OCI-LY7 (cell line): ENCODE results near the gene SYNGR3. TPM values are rescaled to one million over a fixed set of nuclear protein-coding genes. Genes with fewer than 3 reads are reported as not detected.

Source experiments
- BruUV-seq: library from RNA; stranded (reverse); fragments of 400-500 nt; replicated peaks from 2 replicates; lab custom pipeline; 2021; lab: Mats Ljungman, UMichigan
- CTCF ChIA-PET: fragments of 300-600 bp; sonication (Branson Sonifier 250); formaldehyde crosslinking; loops from one replicate; lab custom pipeline; 2022; ENCODE audit warnings: antibody characterized with exemption; ENCODE audit not compliant: unreplicated experiment; lab: Charles Lee
- POLR2A ChIA-PET: fragments of 300-600 bp; sonication (Branson Sonifier 250); formaldehyde crosslinking; loops from one replicate; lab custom pipeline; 2022; ENCODE audit warnings: antibody characterized with exemption; lab: Charles Lee
- DNase-seq: peaks from one replicate; pipeline ENCODE4 v3.0.0-alpha.2; 2015; ENCODE audit warnings: low spot score
- H2AFZ ChIP-seq: fragments of 200-600 bp; sonication (generic), shearing (Covaris generic); 2 replicates; pipeline ENCODE4 v1.6.1; 2014; ENCODE audit warnings: mild to moderate bottlenecking, antibody characterized with exemption, low read length, moderate library complexity
- H3K27ac ChIP-seq: fragments of 200-600 bp; sonication (generic); 2 replicates; pipeline ENCODE4 v1.5.1; 2014; ENCODE audit warnings: mixed run types, low read depth, mild to moderate bottlenecking, moderate library complexity, low read length, inconsistent platforms; ENCODE audit not compliant: poor library complexity, severe bottlenecking
- H3K36me3 ChIP-seq: fragments of 200-600 bp; sonication (generic); 2 replicates; pipeline ENCODE4 v1.6.1; 2014; ENCODE audit warnings: mild to moderate bottlenecking, antibody characterized with exemption, low read length, moderate library complexity, mixed read lengths; ENCODE audit not compliant: insufficient read depth
- H3K4me1 ChIP-seq: fragments of 200-600 bp; sonication (generic); 2 replicates; pipeline ENCODE4 v1.5.1; 2014; ENCODE audit warnings: mild to moderate bottlenecking, low read length; ENCODE audit not compliant: insufficient read depth, poor library complexity, severe bottlenecking
- H3K4me2 ChIP-seq: fragments of 200-600 bp; sonication (generic); 2 replicates; pipeline ENCODE4 v1.6.1; 2014; ENCODE audit warnings: mild to moderate bottlenecking, low read length
- H3K4me3 ChIP-seq: fragments of 200-600 bp; sonication (generic); 2 replicates; pipeline ENCODE4 v1.5.1; 2014; ENCODE audit warnings: mild to moderate bottlenecking, low read depth, low read length; ENCODE audit not compliant: poor library complexity, severe bottlenecking
- H3K79me2 ChIP-seq: fragments of 200-600 bp; sonication (generic); 2 replicates; pipeline ENCODE4 v1.6.1; 2016; ENCODE audit warnings: low read depth, mild to moderate bottlenecking, low read length, moderate library complexity, mixed read lengths; ENCODE audit not compliant: insufficient read depth
- H3K9me2 ChIP-seq: fragments of 200-600 bp; sonication (generic); 2 replicates; pipeline ENCODE4 v1.6.1; 2016; ENCODE audit warnings: mild to moderate bottlenecking, low read length, mixed read lengths; ENCODE audit not compliant: insufficient read depth
- H3K9me3 ChIP-seq: fragments of 200-600 bp; sonication (generic); 2 replicates; pipeline ENCODE4 v1.6.1; 2014; ENCODE audit warnings: mild to moderate bottlenecking, mixed run types, low read length, mixed read lengths
- H4K20me1 ChIP-seq: fragments of 200-600 bp; sonication (generic); 2 replicates; pipeline ENCODE4 v1.6.1; 2014; ENCODE audit warnings: mild to moderate bottlenecking, antibody characterized with exemption, low read length, moderate library complexity, mixed read lengths; ENCODE audit not compliant: insufficient read depth
- CTCF ChIP-seq: fragments of 200-600 bp; sonication (generic); conservative IDR thresholded peaks from 2 replicates; pipeline ENCODE4 v1.5.1; 2014; ENCODE audit warnings: mild to moderate bottlenecking, antibody characterized with exemption, low read length, moderate library complexity, mixed read lengths
- EZH2phosphoT487 ChIP-seq: fragments of 200-600 bp; sonication (generic); IDR thresholded peaks from 2 replicates; pipeline ENCODE4 v1.6.1; 2018; ENCODE audit warnings: low read depth, borderline replicate concordance, mild to moderate bottlenecking, mixed run types, antibody characterized with exemption, low read length, moderate library complexity, mixed read lengths
- intact Hi-C: fragments of 100-400 bp; cut with micrococcal nuclease; formaldehyde crosslinking; loops from one replicate; pipeline ENCODE4 v1.10.0; 2022; ENCODE audit not compliant: unreplicated experiment
- total RNA-seq, 2 experiments: library from RNA; depleted of rRNA in 1 of 2; stranded (reverse); fragments of >200 nt in 1 of 2; shearing (Covaris generic) in 1 of 2; gene quantifications; 2 replicates each; pipeline ENCODE4 v1.2.3, GENCODE V29; 2014 to 2022

The SYNGR3 gene
- total RNA-seq, 2 experiments from 2014 or later: 10.3 to 11.1 TPM

DNA sequence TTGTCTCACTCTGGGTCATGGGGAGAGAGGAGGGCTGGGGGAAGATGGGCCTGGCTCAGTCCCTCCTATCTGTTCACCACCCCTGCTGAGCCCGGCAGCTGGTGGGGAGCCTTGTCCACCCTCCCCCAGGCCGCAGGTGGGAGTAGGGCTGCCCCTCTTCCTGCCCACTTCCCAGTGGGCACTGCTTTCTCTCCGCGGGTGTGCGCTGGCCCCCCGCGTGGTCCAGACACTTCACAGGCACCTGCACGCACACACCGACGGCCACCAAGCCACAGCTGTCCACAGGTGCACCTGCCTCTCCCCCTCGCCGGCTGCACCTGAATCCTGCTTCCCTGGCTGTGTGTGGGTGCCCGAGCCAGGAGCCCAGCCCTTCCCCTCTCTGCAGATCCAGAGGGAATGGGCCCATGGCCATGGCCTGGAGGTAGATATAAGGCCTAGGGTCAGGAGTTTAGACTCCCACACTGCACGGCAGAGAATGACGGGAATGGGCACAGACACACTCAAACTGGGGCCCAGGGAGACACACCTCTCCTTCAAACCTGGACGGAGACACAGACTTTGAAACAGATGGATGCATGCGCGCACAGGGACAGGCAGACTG, 39.0 kb downstream of the SYNGR3 start:
- no peak overlapping the region for H3K27ac ChIP-seq
- no peaks in the 10 kb centered on the region for H3K9me3 ChIP-seq
- H3K4me2 ChIP-seq: no peak overlapping the region
- H2AFZ ChIP-seq: no peak overlapping the region
- BruUV-seq: no TSS peak
- H3K79me2 ChIP-seq: no peaks in the 10 kb centered on the region
- ChIA-PET POLR2A (no interaction called here), CTCF (no interaction called here)
- no peak overlapping the region for H3K4me3 ChIP-seq
- DNase-seq: no peak
- H3K4me1 ChIP-seq: peaks cover 2% of the 10 kb centered on the region
- no peaks in the 10 kb centered on the region for H3K9me2 ChIP-seq
- intact Hi-C loops: no loop called here
- no peaks in the 10 kb centered on the region for H3K36me3 ChIP-seq
- H4K20me1 ChIP-seq: no peaks in the 10 kb centered on the region
- TF ChIP-seq CTCF: no peak
- no peak for TF ChIP-seq EZH2phosphoT487

DNA sequence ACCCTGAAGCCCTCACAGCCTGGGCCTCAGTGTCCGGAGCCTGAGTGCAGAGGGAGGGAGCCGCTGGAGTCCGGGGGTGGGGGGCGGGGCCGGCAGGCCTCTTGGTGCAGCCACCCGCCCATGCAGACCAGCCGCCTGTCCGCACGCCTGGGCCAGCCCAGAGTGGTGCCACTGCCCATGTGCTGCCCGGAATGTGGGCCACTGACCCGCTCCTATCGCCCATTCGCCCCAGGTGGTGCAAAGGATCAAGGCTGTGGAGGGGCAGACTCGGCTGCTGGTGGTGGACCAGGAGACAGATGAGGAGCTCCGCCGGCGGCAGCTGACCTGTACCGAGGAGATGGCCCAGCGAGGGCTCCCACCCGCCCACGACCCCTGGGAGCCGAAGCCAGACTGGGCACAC, 39.6 kb downstream of the SYNGR3 start:
- Histone ChIP-seq H3K9me3 (no peaks in the 10 kb centered on the region), H2AFZ (no peak overlapping the region), H3K27ac (no peak overlapping the region), H3K4me3 (no peak overlapping the region), H3K36me3 (no peaks in the 10 kb centered on the region), H3K79me2 (no peaks in the 10 kb centered on the region), H3K4me2 (no peak overlapping the region), H4K20me1 (no peaks in the 10 kb centered on the region), H3K4me1 (no peaks in the 10 kb centered on the region), H3K9me2 (no peaks in the 10 kb centered on the region)
- ChIA-PET CTCF (no interaction called here), POLR2A (no interaction called here)
- BruUV-seq: no TSS peak
- no peak for DNase-seq
- intact Hi-C loops: no loop called here
- TF ChIP-seq EZH2phosphoT487: no peak
- no peak for TF ChIP-seq CTCF

DNA sequence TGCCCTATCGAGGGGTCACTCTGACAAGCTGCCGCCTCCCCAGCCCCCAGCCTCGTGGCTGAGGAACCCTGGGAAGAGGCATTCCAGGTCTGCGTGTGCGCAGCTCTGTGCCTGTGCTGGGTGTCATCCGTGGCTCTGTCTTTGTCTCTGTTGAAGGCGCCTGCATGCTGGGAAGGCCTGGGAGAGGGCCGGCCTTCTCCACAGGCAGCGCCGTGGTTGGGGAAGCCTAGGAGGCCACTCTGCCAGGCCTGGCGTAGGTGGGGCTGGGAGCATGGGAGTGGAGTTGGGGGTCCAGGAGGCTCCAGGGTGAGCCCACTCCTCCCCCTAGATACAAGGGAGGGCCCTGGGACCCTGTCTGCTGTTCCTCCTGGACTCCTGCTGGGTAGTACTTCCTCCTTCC, 40.3 kb downstream of the SYNGR3 start:
- Histone ChIP-seq H3K36me3 (no peaks in the 10 kb centered on the region), H3K4me3 (no peak overlapping the region), H3K9me3 (no peaks in the 10 kb centered on the region), H4K20me1 (no peaks in the 10 kb centered on the region), H3K9me2 (no peaks in the 10 kb centered on the region), H3K79me2 (no peaks in the 10 kb centered on the region), H2AFZ (no peak overlapping the region), H3K4me2 (no peak overlapping the region), H3K4me1 (no peaks in the 10 kb centered on the region), H3K27ac (no peak overlapping the region)
- no peak for DNase-seq
- ChIA-PET POLR2A (no interaction called here), CTCF (no interaction called here)
- BruUV-seq: no TSS peak
- intact Hi-C loops: no loop called here
- no peak for TF ChIP-seq EZH2phosphoT487
- no peak for TF ChIP-seq CTCF
